GM12878 (cell line): ENCODE results near the gene ZNF581. TPM values are rescaled to one million over a fixed set of nuclear protein-coding genes. Genes with fewer than 3 reads are reported as not detected.

Experiments used
- ATAC-seq: fragments of 200-7000 bp; cut with Tn5 transposase; 3 replicates; pipeline ENCODE4 v1.9.1; 2020; ENCODE audit warnings: mild to moderate bottlenecking, moderate library complexity
- BruUV-seq: library from RNA; stranded (reverse); fragments of 400-500 nt; replicated peaks from 2 replicates; lab custom pipeline; 2021; lab: Mats Ljungman, UMichigan
- CTCF ChIA-PET: fragments of 300-600 bp; sonication (Branson Sonifier 250); formaldehyde crosslinking; extraction: SDS; loops from one replicate; lab custom pipeline; 2021; ENCODE audit warnings: inconsistent platforms; lab: Yijun Ruan, JAX
- POLR2A ChIA-PET: fragments of 350-600 bp; formaldehyde crosslinking; extraction: SDS; loops from one replicate; lab custom pipeline; 2021; ENCODE audit warnings: inconsistent platforms; lab: Charles Lee
- RAD21 ChIA-PET: fragments of 300-600 bp; sonication (Branson Sonifier 250); formaldehyde crosslinking; loops from one replicate; lab custom pipeline; 2023; ENCODE audit warnings: antibody characterized with exemption; ENCODE audit not compliant: unreplicated experiment; lab: Charles Lee
- SMC1A ChIA-PET: fragments of 300-600 bp; sonication (Branson Sonifier 250); formaldehyde crosslinking; loops from one replicate; lab custom pipeline; 2023; ENCODE audit not compliant: unreplicated experiment, uncharacterized antibody; lab: Charles Lee
- DNase-seq: peaks from one replicate; pipeline ENCODE4 v3.0.0-alpha.2; 2011; ENCODE audit warnings: low read depth, low spot score
- FAIRE-seq: peaks from 3 replicates; lab custom pipeline; 2011; peaks lifted over from hg19 to GRCh38; lab: Jason Lieb, UNC
- H2AFZ ChIP-seq: 2 replicates; pipeline ENCODE4 v1.6.0; 2011; ENCODE audit warnings: low read depth, low read length, control low read depth; ENCODE audit not compliant: control insufficient read depth
- H3K27ac ChIP-seq: 2 replicates; pipeline ENCODE4 v1.5.1; 2011; ENCODE audit warnings: control low read depth; ENCODE audit not compliant: control insufficient read depth, insufficient read depth
- H3K27me3 ChIP-seq, 2 experiments: replicated peaks in 1 of 2; 2 replicates each; pipeline versions ENCODE4 v1.6.0 to v1.6.1; 2011; ENCODE audit warnings: low read length in 1 of 2; ENCODE audit not compliant: control insufficient read depth in 2 of 2, insufficient read depth in 2 of 2
- H3K36me3 ChIP-seq, 2 experiments: 2 replicates each; pipeline ENCODE4 v1.5.1; 2011; ENCODE audit warnings: low read length in 1 of 2; ENCODE audit not compliant: control insufficient read depth in 2 of 2, insufficient read depth in 2 of 2
- H3K4me1 ChIP-seq: 2 replicates; pipeline ENCODE4 v1.6.1; 2011; ENCODE audit warnings: mild to moderate bottlenecking, low read length, moderate library complexity, mixed read lengths; ENCODE audit not compliant: control insufficient read depth, insufficient read depth
- H3K4me2 ChIP-seq: 2 replicates; pipeline ENCODE4 v1.6.0; 2011; ENCODE audit warnings: control low read depth; ENCODE audit not compliant: control insufficient read depth, insufficient read depth
- H3K4me3 ChIP-seq: fragments of 200-600 bp; sonication (generic); 2 replicates; pipeline ENCODE4 v1.5.1; 2016
- H3K79me2 ChIP-seq: 2 replicates; pipeline ENCODE4 v1.6.0; 2011; ENCODE audit warnings: low read length; ENCODE audit not compliant: control insufficient read depth, insufficient read depth
- H3K9ac ChIP-seq: 2 replicates; pipeline ENCODE4 v1.8.0; 2011; ENCODE audit warnings: low read length, control low read depth, mixed read lengths; ENCODE audit not compliant: control insufficient read depth, insufficient read depth
- H3K9me3 ChIP-seq: replicated peaks from 3 replicates; pipeline ENCODE4 v1.5.1; 2011; ENCODE audit warnings: mild to moderate bottlenecking, low read length; ENCODE audit not compliant: control insufficient read depth, insufficient read depth
- H4K20me1 ChIP-seq: 2 replicates; pipeline ENCODE4 v1.6.0; 2011; ENCODE audit not compliant: control insufficient read depth, insufficient read depth
- CREM ChIP-seq: IDR thresholded peaks from 2 replicates; pipeline ENCODE4 v1.6.1; 2014; ENCODE audit warnings: antibody characterized with exemption, low read depth
- DPF2 ChIP-seq: fragments of 450-650 bp; IDR thresholded peaks from 2 replicates; pipeline ENCODE4 v1.6.1; 2017; ENCODE audit warnings: mild to moderate bottlenecking
- ETV6 ChIP-seq, 2 experiments: fragments of 450-650 bp in 1 of 2; IDR thresholded peaks in 1 of 2; conservative IDR thresholded peaks in 1 of 2; 2 replicates each; pipeline ENCODE4 v1.6.1; 2014; ENCODE audit warnings: antibody characterized with exemption in 1 of 2, borderline replicate concordance in 1 of 2, low read depth in 1 of 2, mild to moderate bottlenecking in 1 of 2, moderate library complexity in 1 of 2
- HDGF ChIP-seq: fragments of 450-650 bp; IDR thresholded peaks from 2 replicates; pipeline ENCODE4 v1.6.1; 2016; ENCODE audit warnings: antibody characterized with exemption
- MLLT1 ChIP-seq: fragments of 450-650 bp; IDR thresholded peaks from 2 replicates; pipeline ENCODE4 v1.6.1; 2016; ENCODE audit warnings: mild to moderate bottlenecking
- MTA3 ChIP-seq: IDR thresholded peaks from 2 replicates; pipeline ENCODE4 v1.6.1; 2012; ENCODE audit warnings: low read length, inconsistent platforms, borderline replicate concordance
- NBN ChIP-seq: fragments of 450-650 bp; IDR thresholded peaks from 2 replicates; pipeline ENCODE4 v1.6.1; 2016
- POLR2AphosphoS2 ChIP-seq: IDR thresholded peaks from 2 replicates; pipeline ENCODE4 v1.6.1; 2011; ENCODE audit warnings: low read depth, mild to moderate bottlenecking, low read length, improper control_type of control experiment, moderate library complexity
- RUNX3 ChIP-seq: IDR thresholded peaks from 2 replicates; pipeline ENCODE4 v1.6.1; 2012; ENCODE audit warnings: low read length, inconsistent platforms
- SMAD5 ChIP-seq: IDR thresholded peaks from 2 replicates; pipeline ENCODE4 v1.6.1; 2016; ENCODE audit warnings: antibody characterized with exemption, low read depth
- SPI1 ChIP-seq: IDR thresholded peaks from 2 replicates; pipeline ENCODE4 v1.6.1; 2011; ENCODE audit warnings: low read depth, mild to moderate bottlenecking, low read length, moderate library complexity, borderline replicate concordance; ENCODE audit not compliant: insufficient read depth
- SRF ChIP-seq, 2 experiments: IDR thresholded peaks; 2 replicates each; pipeline ENCODE4 v1.6.1; 2011; ENCODE audit warnings: low read depth in 2 of 2, low read length in 2 of 2, mild to moderate bottlenecking in 1 of 2, moderate library complexity in 1 of 2
- ZNF217 ChIP-seq: fragments of 450-650 bp; IDR thresholded peaks from 2 replicates; pipeline ENCODE4 v1.6.1; 2017; ENCODE audit warnings: antibody characterized with exemption, mild to moderate bottlenecking
- ZSCAN29 ChIP-seq: fragments of 450-650 bp; IDR thresholded peaks from 2 replicates; pipeline ENCODE4 v1.6.1; 2017; ENCODE audit warnings: mild to moderate bottlenecking, moderate library complexity
- WGBS: methylation state at CpG from one replicate; pipeline ENCODE4 v1.1.6; 2016; ENCODE audit warnings: low lambda C conversion rate; ENCODE audit not compliant: insufficient replicate concordance, insufficient coverage; ENCODE audit errors: missing lambda C conversion rate; 5-methylcytosine and 5-hydroxymethylcytosine counted together
- in situ Hi-C: fragments of 300-500 bp; cut with MboI; formaldehyde crosslinking; loops from 9 replicates; pipeline ENCODE4 v1.14.3; 2018; ENCODE audit warnings: mixed read lengths
- intact Hi-C: fragments of 100-400 bp; cut with micrococcal nuclease; formaldehyde crosslinking; loops from one replicate; pipeline ENCODE4 v1.14.2; 2022; ENCODE audit not compliant: unreplicated experiment
- polyA plus RNA-seq, 11 experiments: library from polyadenylated mRNA; depleted of rRNA in 4 of 11; unstranded in 6 of 11; stranded (reverse) in 5 of 11; fragments of >200 nt; fragmentation: Nextera tagmentation in 4 of 11; fragmentation: Illumina TruSeq in 1 of 11; extraction: Ambion mirVana in 4 of 11; extraction: Trizol in 1 of 11; gene quantifications; 1 replicate in 1 of 11; 2 replicates in 10 of 11; pipeline versions ENCODE4 v1.2.1 to v1.2.3, GENCODE V29; 2011 to 2016; ENCODE audit warnings: inconsistent platforms in 2 of 11, missing spikeins in 2 of 11, low read depth in 1 of 11
- total RNA-seq, 4 experiments: library from RNA; depleted of rRNA in 3 of 4; stranded (reverse); fragments of >200 nt in 3 of 4; fragmentation: Illumina TruSeq in 1 of 4; extraction: Trizol in 1 of 4; gene quantifications; 2 replicates each; pipeline versions ENCODE4 v1.2.1 to v1.2.3, GENCODE V29; 2013 to 2021
- TF ChIP-seq, protein P1 (sequence below): fragments of 450-650 bp; IDR thresholded peaks from 2 replicates; pipeline ENCODE4 v1.6.1; 2017; ENCODE audit warnings: low read depth, mild to moderate bottlenecking, moderate library complexity
- TF ChIP-seq, protein P2 (sequence below): IDR thresholded peaks from 2 replicates; pipeline ENCODE4 v1.6.1; 2011; ENCODE audit warnings: mild to moderate bottlenecking, low read depth, low read length, moderate library complexity; ENCODE audit not compliant: insufficient replicate concordance
- TF ChIP-seq, protein P3 (sequence below): IDR thresholded peaks from 2 replicates; pipeline ENCODE4 v1.6.1; 2011; ENCODE audit warnings: low read depth, low read length, improper control_type of control experiment, borderline replicate concordance

The ZNF581 gene
- total and polyA plus RNA-seq, 10 of the 15 experiments (the other 5 are each of a cell fraction or from before 2014, with no cell fraction given): 4.7 to 45.4 (median 22.2) TPM

DNA sequence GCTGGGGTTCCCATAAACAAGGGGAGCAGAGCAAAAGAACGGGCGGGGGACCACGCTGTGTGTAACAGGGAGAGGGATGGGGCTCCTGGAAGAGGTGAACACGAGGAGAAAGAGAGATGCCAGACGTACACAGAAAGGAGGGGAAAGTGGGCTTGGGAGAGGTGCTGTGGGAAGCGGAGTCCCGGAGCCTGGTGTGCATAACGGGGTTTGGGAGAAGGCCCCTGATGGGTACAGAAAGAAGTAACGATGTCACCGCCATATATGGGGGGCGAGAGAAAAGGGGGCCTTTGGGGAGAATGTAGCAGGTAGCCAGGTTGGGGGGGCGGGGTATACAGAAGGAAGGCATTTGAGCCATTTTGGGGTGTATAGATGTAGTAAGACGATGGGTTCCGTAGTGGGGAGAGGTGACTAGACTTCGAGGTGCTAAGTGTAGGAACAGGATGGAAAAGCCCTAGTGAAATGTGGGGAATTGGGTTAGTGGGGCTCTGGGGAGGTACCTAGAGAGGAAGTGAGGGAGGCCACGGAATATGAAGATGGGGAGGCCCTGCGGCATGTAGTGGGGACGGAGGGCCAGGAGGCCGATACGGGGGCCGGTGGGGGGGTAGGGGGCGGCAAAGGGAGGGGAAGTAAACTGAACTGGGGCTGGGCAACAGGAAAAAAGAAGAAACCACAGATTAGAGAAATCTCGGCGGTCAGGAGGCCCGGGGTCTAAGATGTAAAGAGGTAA is 1.9 kb upstream of the ZNF581 start:
- Histone ChIP-seq H3K4me2 (peak overlapping the region; percentile 97), H3K27ac (peak overlapping the region; percentile 64), H3K36me3 (0 out of 4 replicates have a peak, but pooled peaks cover 0 to 2% of the 10 kb centered on the region in 2 experiments), H3K27me3 (no peaks in the 10 kb centered on the region), H2AFZ (peak overlapping the region; percentile 4; the same call in 1 of the 2 replicates), H3K4me3 (peak overlapping the region; percentile 95), H3K79me2 (peaks cover 61% of the 10 kb centered on the region), H3K4me1 (peaks cover 35% of the 10 kb centered on the region), H3K9ac (peak overlapping the region; percentile 86), H3K9me3 (no peaks in the 10 kb centered on the region), H4K20me1 (no peaks in the 10 kb centered on the region)
- POLR2A ChIA-PET: interaction anchor here (0.6 to 2.0 kb wide), 7 partner anchors 8 to 1314 kb away, joined by 3 to 11 read pairs (median 5); partner anchors contain the start of genes FIZ1 and ZNF524
- no TSS peak for BruUV-seq
- RAD21 ChIA-PET: interaction anchor here (1.9 to 2.4 kb wide), 2 partner anchors 9 to 13 kb away, joined by 10 to 18 read pairs; partner anchors contain the start of gene U2AF2
- WGBS: under 1% methylated on average over 19 of the region's 25 CpGs
- no peak for FAIRE-seq
- CTCF ChIA-PET: interaction anchor here (1.0 to 1.8 kb wide), 2 partner anchors 9 to 127 kb away, joined by 3 to 17 read pairs; no protein-coding TSS in a partner anchor
- SMC1A ChIA-PET: interaction anchor here (1.5 to 1.7 kb wide), 2 partner anchors 9 to 13 kb away, joined by 4 read pairs; partner anchors contain the start of gene U2AF2
- no peak; the same call in 2 of the 3 replicates for ATAC-seq
- in situ Hi-C loops (no loop called here), intact Hi-C loops (loop anchor here (5.0 kb wide), 2 partner anchors 36 to 39 kb away; partner anchors contain the start of genes EPN1 and ZNF524)
- no peak for DNase-seq
- 0 out of 2 replicates have a peak, but pooled peaks have one; percentile 23 for TF ChIP-seq RUNX3
- TF ChIP-seq HDGF: 0 out of 2 replicates have a peak, but pooled peaks have one; percentile 70
- TF ChIP-seq MTA3: peak; percentile 67; the same call in 1 of the 2 replicates
- 0 out of 2 replicates have a peak, but pooled peaks have one; percentile 28 for TF ChIP-seq MLLT1
- TF ChIP-seq, protein P1, sequence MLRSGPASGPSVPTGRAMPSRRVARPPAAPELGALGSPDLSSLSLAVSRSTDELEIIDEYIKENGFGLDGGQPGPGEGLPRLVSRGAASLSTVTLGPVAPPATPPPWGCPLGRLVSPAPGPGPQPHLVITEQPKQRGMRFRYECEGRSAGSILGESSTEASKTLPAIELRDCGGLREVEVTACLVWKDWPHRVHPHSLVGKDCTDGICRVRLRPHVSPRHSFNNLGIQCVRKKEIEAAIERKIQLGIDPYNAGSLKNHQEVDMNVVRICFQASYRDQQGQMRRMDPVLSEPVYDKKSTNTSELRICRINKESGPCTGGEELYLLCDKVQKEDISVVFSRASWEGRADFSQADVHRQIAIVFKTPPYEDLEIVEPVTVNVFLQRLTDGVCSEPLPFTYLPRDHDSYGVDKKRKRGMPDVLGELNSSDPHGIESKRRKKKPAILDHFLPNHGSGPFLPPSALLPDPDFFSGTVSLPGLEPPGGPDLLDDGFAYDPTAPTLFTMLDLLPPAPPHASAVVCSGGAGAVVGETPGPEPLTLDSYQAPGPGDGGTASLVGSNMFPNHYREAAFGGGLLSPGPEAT: peak; percentile 15; the same call in 1 of the 2 replicates
- TF ChIP-seq SRF (IDR thresholded peaks at IDR 0.05; ENCODE audit: low read depth in 2 of 2, low read length in 2 of 2): peak in 1 of 2 experiments; percentile 64; a peak in 1 of 4 replicates
- TF ChIP-seq SMAD5: 0 out of 2 replicates have a peak, but pooled peaks have one; percentile 37
- TF ChIP-seq, protein P2, sequence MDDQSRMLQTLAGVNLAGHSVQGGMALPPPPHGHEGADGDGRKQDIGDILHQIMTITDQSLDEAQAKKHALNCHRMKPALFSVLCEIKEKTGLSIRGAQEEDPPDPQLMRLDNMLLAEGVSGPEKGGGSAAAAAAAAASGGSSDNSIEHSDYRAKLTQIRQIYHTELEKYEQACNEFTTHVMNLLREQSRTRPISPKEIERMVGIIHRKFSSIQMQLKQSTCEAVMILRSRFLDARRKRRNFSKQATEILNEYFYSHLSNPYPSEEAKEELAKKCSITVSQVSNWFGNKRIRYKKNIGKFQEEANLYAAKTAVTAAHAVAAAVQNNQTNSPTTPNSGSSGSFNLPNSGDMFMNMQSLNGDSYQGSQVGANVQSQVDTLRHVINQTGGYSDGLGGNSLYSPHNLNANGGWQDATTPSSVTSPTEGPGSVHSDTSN: peak; percentile 5
- TF ChIP-seq DPF2: no peak
- no peak for TF ChIP-seq ZNF217
- peak; percentile 56; the same call in 1 of the 2 replicates for TF ChIP-seq NBN
- TF ChIP-seq ZSCAN29: no peak
- TF ChIP-seq ETV6 (conservative IDR thresholded peaks at IDR 0.05 in 1 of 2, IDR thresholded peaks at IDR 0.05 in 1 of 2; ENCODE audit: borderline replicate concordance in 1 of 2, low read depth in 1 of 2): no peak
- TF ChIP-seq CREM: 0 out of 2 replicates have a peak, but pooled peaks have one; percentile 10
- peak; percentile 42; the same call in 1 of the 2 replicates for TF ChIP-seq SPI1
- no peak; the same call in none of the 2 replicates for TF ChIP-seq POLR2AphosphoS2
- TF ChIP-seq, protein P3, sequence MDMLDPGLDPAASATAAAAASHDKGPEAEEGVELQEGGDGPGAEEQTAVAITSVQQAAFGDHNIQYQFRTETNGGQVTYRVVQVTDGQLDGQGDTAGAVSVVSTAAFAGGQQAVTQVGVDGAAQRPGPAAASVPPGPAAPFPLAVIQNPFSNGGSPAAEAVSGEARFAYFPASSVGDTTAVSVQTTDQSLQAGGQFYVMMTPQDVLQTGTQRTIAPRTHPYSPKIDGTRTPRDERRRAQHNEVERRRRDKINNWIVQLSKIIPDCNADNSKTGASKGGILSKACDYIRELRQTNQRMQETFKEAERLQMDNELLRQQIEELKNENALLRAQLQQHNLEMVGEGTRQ: no peak
